Stomach (tissue), 9 donors: ENCODE measurements around the gene MALRD1. TPM values are rescaled to one million over a fixed set of nuclear protein-coding genes. Genes with fewer than 3 reads are reported as not detected.

Source experiments
- DNase-seq, 2 donors: peaks; one replicate each; pipeline versions ENCODE4 v3.0.0 to v3.0.0-alpha.2; 2013 to 2019
- H3K27ac ChIP-seq, 5 donors: fragments of 200-600 bp in 4 of 5; sonication (generic) in 4 of 5; one replicate each; pipeline ENCODE4 v1.5.1; 2013 to 2019; ENCODE audit warnings: mild to moderate bottlenecking in 1 of 5, moderate library complexity in 1 of 5
- H3K27me3 ChIP-seq, 3 donors: fragments of 200-600 bp; sonication (generic); one replicate each; pipeline ENCODE4 v1.5.1; 2017 to 2019; ENCODE audit warnings: mixed run types in 1 of 3
- H3K36me3 ChIP-seq, 4 donors: fragments of 200-600 bp; sonication (generic); 1 replicate in 3 of 4; 2 replicates in 1 of 4; pipeline ENCODE4 v1.5.1; 2016 to 2019
- H3K4me1 ChIP-seq, 4 donors: fragments of 200-600 bp; sonication (generic); one replicate each; pipeline ENCODE4 v1.5.1; 2016 to 2019
- H3K4me3 ChIP-seq, 4 donors: fragments of 200-600 bp; sonication (generic) in 3 of 4; one replicate each; pipeline ENCODE4 v1.5.1; 2016 to 2019; ENCODE audit warnings: mild to moderate bottlenecking in 1 of 4
- H3K9me3 ChIP-seq, 4 donors: fragments of 200-600 bp; sonication (generic); one replicate each; pipeline ENCODE4 v1.5.1; 2016 to 2019
- EP300 ChIP-seq: sonication (generic); formaldehyde crosslinking; IDR thresholded peaks from one replicate; pipeline ENCODE4 v1.6.1; 2017; ENCODE audit warnings: antibody characterized with exemption
- POLR2A ChIP-seq, 4 donors: fragments of 450-650 bp; IDR thresholded peaks; one replicate each; pipeline ENCODE4 v1.6.1; 2016; ENCODE audit warnings: antibody characterized with exemption in 4 of 4, control low read depth in 2 of 4, mild to moderate bottlenecking in 1 of 4, moderate library complexity in 1 of 4
- POLR2AphosphoS5 ChIP-seq, 3 donors: sonication (generic); formaldehyde crosslinking; IDR thresholded peaks; one replicate each; pipeline ENCODE4 v1.6.1; 2016; ENCODE audit warnings: antibody characterized with exemption in 3 of 3
- WGBS, 5 donors: extraction: QIAGEN DNeasy Blood & Tissue Kit in 3 of 5; methylation state at CpG; one replicate each; pipeline versions ENCODE4 v1.1.5 to v1.1.7; 2013 to 2018; 5-methylcytosine and 5-hydroxymethylcytosine counted together
- intact Hi-C: fragments of 100-400 bp; cut with DNase I; formaldehyde crosslinking; loops from one replicate; pipeline ENCODE4 v1.15.1; 2023; ENCODE audit warnings: low total_unique reads
- polyA plus RNA-seq, 3 donors: library from polyadenylated mRNA; stranded (reverse); fragments of 200-250 nt; gene quantifications; one replicate each; pipeline ENCODE4 v1.2.3, GENCODE V29; 2013
- total RNA-seq, 5 donors: library from RNA; depleted of rRNA; stranded (reverse); fragments of >200 nt; gene quantifications; one replicate each; pipeline versions ENCODE4 v1.1.0 to v1.2.3, GENCODE V29; 2014 to 2016
- TF ChIP-seq, protein P1 (sequence below), 7 experiments: fragments of 450-650 bp in 4 of 7; fragments of 200-600 bp in 3 of 7; sonication (generic) in 3 of 7; IDR thresholded peaks; one replicate each; pipeline ENCODE4 v1.5.1; 2016 to 2019; ENCODE audit warnings: antibody characterized with exemption in 7 of 7, control low read depth in 2 of 7, mild to moderate bottlenecking in 1 of 7
- donor health status: healthy with polysubstance abuse.
- donor health status: Bipolar disorder and iron deficiency.
- donor health status: healthy.

The MALRD1 gene
- total and polyA plus RNA-seq, 8 donors = 0.10 to 9.7 (median 0.94) TPM; not detected in 2

DNA sequence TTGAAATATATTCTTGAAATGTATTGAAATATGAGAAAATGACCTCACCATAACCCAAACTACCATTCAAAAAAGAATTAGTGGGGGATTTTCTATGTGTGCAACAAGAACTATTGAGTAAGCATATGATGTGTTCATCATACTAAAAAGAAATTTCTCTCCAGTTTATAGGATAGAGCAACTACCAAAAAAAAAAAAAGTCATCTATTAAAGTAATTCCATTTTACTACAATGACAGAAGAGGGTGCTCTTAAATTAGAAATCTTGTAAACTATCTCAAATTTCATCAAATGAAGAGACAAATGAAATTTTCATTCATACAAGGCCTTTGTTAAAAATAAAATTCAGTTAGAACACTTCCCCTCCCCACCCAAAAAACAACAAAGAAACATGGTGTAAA lies 572.2 kb downstream of the MALRD1 start:
- TF ChIP-seq, protein P1, sequence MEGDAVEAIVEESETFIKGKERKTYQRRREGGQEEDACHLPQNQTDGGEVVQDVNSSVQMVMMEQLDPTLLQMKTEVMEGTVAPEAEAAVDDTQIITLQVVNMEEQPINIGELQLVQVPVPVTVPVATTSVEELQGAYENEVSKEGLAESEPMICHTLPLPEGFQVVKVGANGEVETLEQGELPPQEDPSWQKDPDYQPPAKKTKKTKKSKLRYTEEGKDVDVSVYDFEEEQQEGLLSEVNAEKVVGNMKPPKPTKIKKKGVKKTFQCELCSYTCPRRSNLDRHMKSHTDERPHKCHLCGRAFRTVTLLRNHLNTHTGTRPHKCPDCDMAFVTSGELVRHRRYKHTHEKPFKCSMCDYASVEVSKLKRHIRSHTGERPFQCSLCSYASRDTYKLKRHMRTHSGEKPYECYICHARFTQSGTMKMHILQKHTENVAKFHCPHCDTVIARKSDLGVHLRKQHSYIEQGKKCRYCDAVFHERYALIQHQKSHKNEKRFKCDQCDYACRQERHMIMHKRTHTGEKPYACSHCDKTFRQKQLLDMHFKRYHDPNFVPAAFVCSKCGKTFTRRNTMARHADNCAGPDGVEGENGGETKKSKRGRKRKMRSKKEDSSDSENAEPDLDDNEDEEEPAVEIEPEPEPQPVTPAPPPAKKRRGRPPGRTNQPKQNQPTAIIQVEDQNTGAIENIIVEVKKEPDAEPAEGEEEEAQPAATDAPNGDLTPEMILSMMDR (IDR thresholded peaks at IDR 0.05) = no peak
- no peak for TF ChIP-seq POLR2A (IDR thresholded peaks at IDR 0.05)
- no peak for TF ChIP-seq EP300
- TF ChIP-seq POLR2AphosphoS5 (IDR thresholded peaks at IDR 0.05) = no peak
- H3K27me3 ChIP-seq = no peaks in the 10 kb centered on the region

GRCh38 chr10:19623321-19623720 lies 574.7 kb downstream of the MALRD1 start:
- intact Hi-C loops = no loop called here
- no peak for DNase-seq

More for the DNA sequence above, 572.2 kb downstream of the MALRD1 start:
- intact Hi-C loops = no loop called here
- Histone ChIP-seq H3K9me3 (no peaks in the 10 kb centered on the region), H3K4me1 (no peaks in the 10 kb centered on the region), H3K36me3 (no peaks in the 10 kb centered on the region), H3K4me3 (no peak overlapping the region), H3K27ac (no peak overlapping the region)
- no peak for DNase-seq

DNA sequence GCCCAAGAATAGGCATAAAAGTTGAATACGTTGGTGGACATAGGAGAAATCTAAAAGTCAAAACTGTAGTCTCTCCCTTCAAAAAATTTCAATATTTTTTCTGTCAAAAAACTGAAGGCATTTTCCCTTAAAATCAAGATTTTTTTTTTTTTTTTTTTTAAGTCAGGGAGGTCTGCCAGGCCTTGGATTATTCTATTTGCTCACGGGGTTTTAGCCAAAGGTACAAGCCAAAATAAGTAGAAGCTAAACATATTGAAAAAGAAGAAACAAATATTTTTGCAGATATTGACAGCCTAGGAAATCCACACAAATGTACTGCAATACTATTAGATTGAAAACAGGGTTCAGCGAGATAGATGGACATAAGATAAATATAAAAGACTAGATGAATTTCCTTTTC lies 577.6 kb downstream of the MALRD1 start:
- TF ChIP-seq, protein P1 (IDR thresholded peaks at IDR 0.05) = no peak
- TF ChIP-seq POLR2AphosphoS5 (IDR thresholded peaks at IDR 0.05) (no peak), EP300 (no peak), POLR2A (IDR thresholded peaks at IDR 0.05) (no peak)
- no peak for DNase-seq
- no peak overlapping the region for H3K27ac ChIP-seq
- no peaks in the 10 kb centered on the region for H3K9me3 ChIP-seq
- 67 to 84% (median 76%) methylated on average over 3 of the region's 3 CpGs for WGBS, 5 donors
- no peak overlapping the region for H3K4me3 ChIP-seq
- intact Hi-C loops = no loop called here
- H3K4me1 ChIP-seq = no peaks in the 10 kb centered on the region
- no peaks in the 10 kb centered on the region for H3K27me3 ChIP-seq
- H3K36me3 ChIP-seq = no peaks in the 10 kb centered on the region

More at GRCh38 chr10:19623321-19623720, 574.7 kb downstream of the MALRD1 start:
- H3K36me3 ChIP-seq = no peaks in the 10 kb centered on the region
- no peak overlapping the region for H3K27ac ChIP-seq
- H3K4me1 ChIP-seq = no peaks in the 10 kb centered on the region
- no peaks in the 10 kb centered on the region for H3K9me3 ChIP-seq
- no peak overlapping the region for H3K4me3 ChIP-seq
- TF ChIP-seq, protein P1 (IDR thresholded peaks at IDR 0.05) = no peak
- TF ChIP-seq POLR2A (IDR thresholded peaks at IDR 0.05) (no peak), EP300 (no peak), POLR2AphosphoS5 (IDR thresholded peaks at IDR 0.05) (no peak)
- H3K27me3 ChIP-seq = no peaks in the 10 kb centered on the region

DNA sequence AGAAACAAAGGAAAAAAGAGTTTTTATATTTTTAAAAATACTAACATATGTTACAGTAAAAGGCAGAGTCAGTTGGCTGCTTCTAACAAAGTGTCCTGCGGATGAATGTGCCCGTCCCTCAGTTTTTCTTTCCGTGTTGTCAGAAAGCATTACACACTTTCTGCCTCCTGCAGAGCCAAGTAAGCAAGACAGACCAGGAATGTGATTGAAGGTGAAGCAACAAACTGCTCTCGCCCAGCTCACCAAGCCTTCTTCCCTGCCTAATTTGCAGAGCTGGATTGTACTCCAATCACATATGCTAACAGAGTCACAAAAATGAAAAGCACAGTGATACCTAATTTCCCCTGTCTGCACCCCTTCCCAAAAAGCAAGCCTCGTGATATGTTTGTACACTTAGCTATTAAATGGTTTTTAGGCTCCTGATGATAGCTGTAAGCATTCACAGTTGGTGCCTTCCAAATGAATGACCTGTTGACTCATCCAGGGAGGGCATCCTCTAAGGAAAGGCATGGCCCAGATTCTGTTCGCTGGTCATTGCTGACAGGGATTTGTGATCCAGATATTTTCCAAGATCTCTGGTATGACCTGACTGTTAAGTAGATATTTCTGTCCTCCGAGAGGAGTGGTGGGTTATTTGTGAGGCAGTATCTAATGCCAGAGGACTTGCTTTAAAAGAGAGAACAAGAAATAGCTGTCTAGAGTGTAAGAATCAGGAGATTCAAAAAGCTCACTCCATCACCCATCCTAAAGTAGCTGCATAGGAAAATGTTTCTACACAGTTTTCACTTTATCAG lies 580.4 kb downstream of the MALRD1 start:
- DNase-seq = no peak
- TF ChIP-seq, protein P1 (IDR thresholded peaks at IDR 0.05) = no peak
- TF ChIP-seq EP300 (no peak), POLR2AphosphoS5 (IDR thresholded peaks at IDR 0.05) (no peak)
- no peaks in the 10 kb centered on the region for H3K36me3 ChIP-seq

More for the DNA sequence above, 580.4 kb downstream of the MALRD1 start:
- Histone ChIP-seq H3K4me1 (no peaks in the 10 kb centered on the region), H3K27ac (peak overlapping the region in 1 of 5 donors; percentile 17), H3K4me3 (no peak overlapping the region), H3K9me3 (no peaks in the 10 kb centered on the region), H3K27me3 (no peaks in the 10 kb centered on the region)
- intact Hi-C loops = no loop called here
- 58 to 72% (median 63%) methylated on average over 7 of the region's 7 CpGs for WGBS, 5 donors
